ENCODE data around the gene KPNA2.
A peak's percentile ranks its signal among the peaks of the same experiment; 100 is the strongest.
"Not testable (repeated sequence)": the region's sequence is repeated elsewhere in the genome, so short reads cannot be mapped to it uniquely, and the experiment has no call there.

KPNA2 gene

GRCh38 chr17:68035523-68036303, at the start of gene KPNA2:
TSS of gene KPNA2 (plus strand) at chr17:68035735. CDS start at chr17:68037133, 1,398 bp downstream.
- peak; percentile 95 for DNase-seq

- DNase-seq: no peak
These were observed 44.6 kb upstream of the KPNA2 start for GRCh38 chr17:67990909-67991308.

GRCh38 chr17:67992548-67993152, 42.9 kb upstream of the KPNA2 start:
- DNase-seq: no peak

GRCh38 chr17:67993153-67993997, 42.2 kb upstream of the KPNA2 start:
- peak; percentile 41 for DNase-seq

GRCh38 chr17:67993998-67994361, 41.6 kb upstream of the KPNA2 start:
- peak; percentile 26 for DNase-seq

- peak; percentile 25 for DNase-seq
These were observed 40.5 kb upstream of the KPNA2 start for GRCh38 chr17:67994817-67995569.

- no peak for DNase-seq
These were observed 39.8 kb upstream of the KPNA2 start for GRCh38 chr17:67995570-67996263.

GRCh38 chr17:67996301-67997171, 39.0 kb upstream of the KPNA2 start, which contains the start of gene C17orf58:
TSS of gene C17orf58 (minus strand) at chr17:67996469. CDS start at chr17:67996198, 271 bp downstream.
- not testable (repeated sequence) for DNase-seq

GRCh38 chr17:67998466-67998865, 37.1 kb upstream of the KPNA2 start:
- DNase-seq: no peak

GRCh38 chr17:67999291-67999911, 36.1 kb upstream of the KPNA2 start:
- DNase-seq: no peak

- DNase-seq: no peak
These were observed 31.3 kb upstream of the KPNA2 start for GRCh38 chr17:68004201-68004600.

GRCh38 chr17:68006797-68007196, 28.7 kb upstream of the KPNA2 start:
- no peak for DNase-seq

- no peak for DNase-seq
These were observed 24.3 kb upstream of the KPNA2 start for GRCh38 chr17:68011199-68011665.

GRCh38 chr17:68013385-68013784, 22.1 kb upstream of the KPNA2 start:
- DNase-seq: no peak

GRCh38 chr17:68015081-68015723, 20.3 kb upstream of the KPNA2 start:
- no peak for DNase-seq

- DNase-seq: no peak
These were observed 18.7 kb upstream of the KPNA2 start for GRCh38 chr17:68016838-68017237.

- DNase-seq: not testable (repeated sequence)
These were observed 17.0 kb upstream of the KPNA2 start for GRCh38 chr17:68018493-68018892.

GRCh38 chr17:68019336-68019674, 16.2 kb upstream of the KPNA2 start:
- DNase-seq: no peak

GRCh38 chr17:68019675-68020408, 15.7 kb upstream of the KPNA2 start:
- DNase-seq: peak; percentile 93

Data from NCI-H1694 treated with DMSO at 0.1 percent for 48 hours (cell line).